Measurements from ENCODE around the gene RNF150.

GRCh38 chr4:141038428-141038827 is 94.8 kb downstream of the RNF150 start:
- TF ChIP-seq GATA2 (IDR thresholded peaks at IDR 0.05; ENCODE audit: low read depth, low read length) (no peak), GATA3 (IDR thresholded peaks at IDR 0.05; ENCODE audit: low read depth, low read length) (no peak)

Data from SH-SY5Y (cell line).